Muscle layer of colon (tissue), 2 donors: ENCODE measurements around the gene LARP6.

Experiments used
- H3K27ac ChIP-seq: one replicate; pipeline ENCODE4 v1.7.0; 2013; ENCODE audit warnings: low read depth, mild to moderate bottlenecking, low read length, moderate library complexity
- H3K27me3 ChIP-seq, 2 donors: one replicate each; pipeline ENCODE4 v1.7.0; 2013; ENCODE audit warnings: low read length in 2 of 2, mild to moderate bottlenecking in 2 of 2; ENCODE audit not compliant: insufficient read depth in 2 of 2, control insufficient read depth in 1 of 2
- H3K36me3 ChIP-seq: one replicate; pipeline ENCODE4 v1.7.0; 2013; ENCODE audit warnings: mild to moderate bottlenecking, low read length; ENCODE audit not compliant: insufficient read depth
- H3K4me1 ChIP-seq: one replicate; pipeline ENCODE4 v1.7.0; 2013; ENCODE audit warnings: mild to moderate bottlenecking, low read length; ENCODE audit not compliant: insufficient read depth
- H3K4me3 ChIP-seq, 2 donors: one replicate each; pipeline ENCODE4 v1.7.0; 2013; ENCODE audit warnings: low read length in 2 of 2, low read depth in 1 of 2, mild to moderate bottlenecking in 1 of 2, moderate library complexity in 1 of 2
- H3K9ac ChIP-seq: one replicate; pipeline ENCODE4 v1.7.0; 2013; ENCODE audit warnings: low read length
- H3K9me3 ChIP-seq: one replicate; pipeline ENCODE4 v1.7.0; 2013; ENCODE audit warnings: mild to moderate bottlenecking, low read length
- donor health status: abdominal sarcoma.
- donor health status: Adenocarcinoma of cecum.

LARP6 gene

GRCh38 chr15:70853973-70854665 is at the start of gene LARP6:
Gene LARP6 (minus strand): TSS chr15:70854157. CDS start chr15:70854088, 69 bp downstream.
- H3K9ac ChIP-seq: peak within 1 kb of the TSS; percentile 77
- no peaks in the 10 kb centered on the region for H3K9me3 ChIP-seq
- H3K4me3 ChIP-seq: peak within 1 kb of the TSS; percentile 73 to 76
- peak within 1 kb of the TSS; percentile 70 for H3K27ac ChIP-seq
- no peaks in the 10 kb centered on the region for H3K27me3 ChIP-seq
- no peaks in the 10 kb centered on the region for H3K36me3 ChIP-seq
- peaks cover 29% of the 10 kb centered on the region for H3K4me1 ChIP-seq

GRCh38 chr15:70902107-70902506 is 48.1 kb upstream of the LARP6 start:
- Histone ChIP-seq H3K4me3 (no peak overlapping the region), H3K27me3 (no peaks in the 10 kb centered on the region), H3K27ac (no peak overlapping the region), H3K9ac (no peak overlapping the region), H3K36me3 (peaks cover 17% of the 10 kb centered on the region), H3K4me1 (no peaks in the 10 kb centered on the region), H3K9me3 (no peaks in the 10 kb centered on the region)

- H3K27me3 ChIP-seq: no peaks in the 10 kb centered on the region
- H3K9ac ChIP-seq: peak overlapping the region; percentile 58
- H3K4me1 ChIP-seq: peaks cover 17% of the 10 kb centered on the region
- H3K27ac ChIP-seq: peak overlapping the region; percentile 62
- H3K9me3 ChIP-seq: no peaks in the 10 kb centered on the region
- peak overlapping the region; percentile 62 to 96 for H3K4me3 ChIP-seq
- peaks cover 5% of the 10 kb centered on the region for H3K36me3 ChIP-seq
Measured at GRCh38 chr15:70892912-70893560, 39.1 kb upstream of the LARP6 start.

GRCh38 chr15:70892002-70892911 is 38.3 kb upstream of the LARP6 start, which contains the start of the genes LRRC49 and THAP10:
Gene LRRC49 (plus strand): TSS chr15:70892826. CDS start chr15:70892895, 69 bp downstream.
Gene THAP10 (minus strand): TSS chr15:70892433. CDS start chr15:70892272, 161 bp downstream.
- Histone ChIP-seq H3K36me3 (peaks cover 5% of the 10 kb centered on the region), H3K27ac (peak within 1 kb of the TSS; percentile 62), H3K9me3 (no peaks in the 10 kb centered on the region), H3K27me3 (no peaks in the 10 kb centered on the region), H3K9ac (peak within 1 kb of the TSS; percentile 58), H3K4me1 (peaks cover 17% of the 10 kb centered on the region), H3K4me3 (peak within 1 kb of the TSS; percentile 62 to 96)

- no peaks in the 10 kb centered on the region for H3K27me3 ChIP-seq
- H3K4me1 ChIP-seq: no peaks in the 10 kb centered on the region
- H3K27ac ChIP-seq: no peak overlapping the region
- H3K9me3 ChIP-seq: no peaks in the 10 kb centered on the region
- no peaks in the 10 kb centered on the region for H3K36me3 ChIP-seq
- H3K4me3 ChIP-seq: no peak overlapping the region
- no peak overlapping the region for H3K9ac ChIP-seq
Measured at GRCh38 chr15:70882361-70882760, 28.4 kb upstream of the LARP6 start.

- H3K4me3 ChIP-seq: no peak overlapping the region
- no peaks in the 10 kb centered on the region for H3K4me1 ChIP-seq
- no peaks in the 10 kb centered on the region for H3K36me3 ChIP-seq
Measured at GRCh38 chr15:70880781-70881180, 26.8 kb upstream of the LARP6 start.

GRCh38 chr15:70879401-70879800 is 25.4 kb upstream of the LARP6 start:
- no peak overlapping the region for H3K27ac ChIP-seq

More at GRCh38 chr15:70880781-70881180, 26.8 kb upstream of the LARP6 start:
- Histone ChIP-seq H3K9me3 (no peaks in the 10 kb centered on the region), H3K27ac (no peak overlapping the region), H3K27me3 (no peaks in the 10 kb centered on the region), H3K9ac (no peak overlapping the region)

GRCh38 chr15:70876683-70877082 is 22.7 kb upstream of the LARP6 start:
- no peaks in the 10 kb centered on the region for H3K4me1 ChIP-seq
- H3K9me3 ChIP-seq: no peaks in the 10 kb centered on the region
- H3K4me3 ChIP-seq: no peak overlapping the region
- H3K9ac ChIP-seq: no peak overlapping the region
- no peaks in the 10 kb centered on the region for H3K36me3 ChIP-seq
- H3K27ac ChIP-seq: no peak overlapping the region
- no peaks in the 10 kb centered on the region for H3K27me3 ChIP-seq

More at GRCh38 chr15:70879401-70879800, 25.4 kb upstream of the LARP6 start:
- Histone ChIP-seq H3K4me3 (no peak overlapping the region), H3K4me1 (no peaks in the 10 kb centered on the region), H3K27me3 (no peaks in the 10 kb centered on the region), H3K36me3 (no peaks in the 10 kb centered on the region), H3K9ac (no peak overlapping the region), H3K9me3 (no peaks in the 10 kb centered on the region)

- H3K27me3 ChIP-seq: no peaks in the 10 kb centered on the region
- H3K9ac ChIP-seq: no peak overlapping the region
- H3K4me3 ChIP-seq: no peak overlapping the region
- no peak overlapping the region for H3K27ac ChIP-seq
- H3K36me3 ChIP-seq: no peaks in the 10 kb centered on the region
- no peaks in the 10 kb centered on the region for H3K4me1 ChIP-seq
- H3K9me3 ChIP-seq: no peaks in the 10 kb centered on the region
Measured at GRCh38 chr15:70876011-70876410, 22.1 kb upstream of the LARP6 start.

GRCh38 chr15:70875001-70875782 is 21.2 kb upstream of the LARP6 start:
- Histone ChIP-seq H3K27me3 (no peaks in the 10 kb centered on the region), H3K4me1 (no peaks in the 10 kb centered on the region), H3K27ac (no peak overlapping the region), H3K4me3 (no peak overlapping the region), H3K9ac (no peak overlapping the region), H3K9me3 (no peaks in the 10 kb centered on the region), H3K36me3 (no peaks in the 10 kb centered on the region)
